Measurements from ENCODE around the gene TPR. TPM values are rescaled to one million over a fixed set of nuclear protein-coding genes. Genes with fewer than 3 reads are reported as not detected.
"Not testable (repeated sequence)": the region's sequence is repeated elsewhere in the genome, so short reads cannot be mapped to it uniquely, and the experiment has no call there.

The TPR gene
- total and polyA plus RNA-seq, 9 donors: 49.8 to 73.8 (median 57.9) TPM

GRCh38 chr1:186403632-186404031 lies 28.6 kb upstream of the TPR start:
- Histone ChIP-seq H3K27me3 (ENCODE audit: control insufficient read depth, insufficient read depth, low read length) (no peaks in the 10 kb centered on the region), H3K36me3 (ENCODE audit: control insufficient read depth, insufficient read depth, low read length) (peaks cover 17% of the 10 kb centered on the region), H3K4me1 (ENCODE audit: control insufficient read depth, insufficient read depth, low read length) (no peaks in the 10 kb centered on the region), H3K9me3 (replicated peaks; ENCODE audit: control insufficient read depth, low read depth, low read length) (no peaks in the 10 kb centered on the region), H3K4me3 (ENCODE audit: low read length) (no peak overlapping the region), H3K27ac (ENCODE audit: low read length) (no peak overlapping the region)
- no peak for DNase-seq

GRCh38 chr1:186401446-186401845 lies 26.4 kb upstream of the TPR start:
- not testable (repeated sequence) for DNase-seq; H3K27me3 ChIP-seq (ENCODE audit: control insufficient read depth, insufficient read depth, low read length); H3K4me3 ChIP-seq (ENCODE audit: low read length); H3K4me1 ChIP-seq (ENCODE audit: control insufficient read depth, insufficient read depth, low read length); H3K9me3 ChIP-seq (replicated peaks; ENCODE audit: control insufficient read depth, low read depth, low read length); H3K27ac ChIP-seq (ENCODE audit: low read length)
- peaks cover 17% of the 10 kb centered on the region for H3K36me3 ChIP-seq (ENCODE audit: control insufficient read depth, insufficient read depth, low read length)
- WGBS (ENCODE audit: insufficient coverage): 96% methylated on average over 2 of the region's 2 CpGs

DNA sequence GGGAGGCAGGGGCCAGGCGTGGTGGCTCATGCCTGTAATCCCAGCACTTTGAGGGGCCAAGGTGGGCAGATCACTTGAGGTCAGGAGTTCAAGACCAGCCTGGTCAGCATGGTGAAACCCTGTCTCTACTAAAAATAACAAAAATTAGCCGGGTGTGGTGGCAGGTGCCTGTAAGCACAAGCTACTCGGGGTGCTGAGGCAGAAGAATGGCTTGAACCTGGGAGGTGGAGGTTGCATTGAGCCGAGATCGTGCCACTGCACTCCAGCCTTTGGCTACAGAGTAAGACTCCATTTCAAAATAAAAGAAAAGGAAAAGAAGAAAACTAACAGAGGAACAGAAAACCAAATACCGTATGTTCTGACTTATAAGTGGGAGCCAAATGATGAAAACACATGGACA lies 17.7 kb upstream of the TPR start:
- WGBS (ENCODE audit: insufficient coverage): 100% methylated on average over 1 of the region's 6 CpGs
- H3K9me3 ChIP-seq (replicated peaks; ENCODE audit: control insufficient read depth, low read depth, low read length); H3K27me3 ChIP-seq (ENCODE audit: control insufficient read depth, insufficient read depth, low read length); H3K27ac ChIP-seq (ENCODE audit: low read length); H3K4me3 ChIP-seq (ENCODE audit: low read length); H3K4me1 ChIP-seq (ENCODE audit: control insufficient read depth, insufficient read depth, low read length); DNase-seq: not testable (repeated sequence)
- H3K36me3 ChIP-seq (ENCODE audit: control insufficient read depth, insufficient read depth, low read length): peaks cover 27% of the 10 kb centered on the region

- H3K27me3 ChIP-seq (ENCODE audit: control insufficient read depth, insufficient read depth, low read length): no peaks in the 10 kb centered on the region
- WGBS (ENCODE audit: insufficient coverage): no CpG with 5 or more reads among the region's 4 CpGs
- no peak overlapping the region for H3K4me3 ChIP-seq (ENCODE audit: low read length)
- H3K4me1 ChIP-seq (ENCODE audit: control insufficient read depth, insufficient read depth, low read length): no peaks in the 10 kb centered on the region
- H3K27ac ChIP-seq (ENCODE audit: low read length): no peak overlapping the region
- DNase-seq: no peak
- H3K36me3 ChIP-seq (ENCODE audit: control insufficient read depth, insufficient read depth, low read length): peaks cover 30% of the 10 kb centered on the region
- no peaks in the 10 kb centered on the region for H3K9me3 ChIP-seq (replicated peaks; ENCODE audit: control insufficient read depth, low read depth, low read length)
These were observed 16.8 kb upstream of the TPR start for GRCh38 chr1:186391841-186392240.

GRCh38 chr1:186390925-186391324 lies 15.9 kb upstream of the TPR start:
- WGBS (ENCODE audit: insufficient coverage): no CpG with 5 or more reads among the region's 1 CpG
- H3K9me3 ChIP-seq (replicated peaks; ENCODE audit: control insufficient read depth, low read depth, low read length): no peaks in the 10 kb centered on the region
- H3K4me3 ChIP-seq (ENCODE audit: low read length): no peak overlapping the region
- DNase-seq: no peak
- no peak overlapping the region for H3K27ac ChIP-seq (ENCODE audit: low read length)
- no peaks in the 10 kb centered on the region for H3K27me3 ChIP-seq (ENCODE audit: control insufficient read depth, insufficient read depth, low read length)
- H3K4me1 ChIP-seq (ENCODE audit: control insufficient read depth, insufficient read depth, low read length): no peaks in the 10 kb centered on the region
- peaks cover 26% of the 10 kb centered on the region for H3K36me3 ChIP-seq (ENCODE audit: control insufficient read depth, insufficient read depth, low read length)

GRCh38 chr1:186386725-186387383 lies 11.8 kb upstream of the TPR start:
- H3K27me3 ChIP-seq (ENCODE audit: control insufficient read depth, insufficient read depth, low read length): no peaks in the 10 kb centered on the region
- H3K4me1 ChIP-seq (ENCODE audit: control insufficient read depth, insufficient read depth, low read length): no peaks in the 10 kb centered on the region
- H3K27ac ChIP-seq (ENCODE audit: low read length): no peak overlapping the region
- H3K4me3 ChIP-seq (ENCODE audit: low read length): no peak overlapping the region
- peaks cover 28% of the 10 kb centered on the region for H3K36me3 ChIP-seq (ENCODE audit: control insufficient read depth, insufficient read depth, low read length)
- WGBS (ENCODE audit: insufficient coverage): no CpG with 5 or more reads among the region's 3 CpGs
- no peak for DNase-seq
- no peaks in the 10 kb centered on the region for H3K9me3 ChIP-seq (replicated peaks; ENCODE audit: control insufficient read depth, low read depth, low read length)

- Histone ChIP-seq H3K4me1 (ENCODE audit: control insufficient read depth, insufficient read depth, low read length) (peaks cover 3% of the 10 kb centered on the region), H3K4me3 (ENCODE audit: low read length) (peak overlapping the region; percentile 89), H3K27ac (ENCODE audit: low read length) (peak overlapping the region; percentile 99), H3K9me3 (replicated peaks; ENCODE audit: control insufficient read depth, low read depth, low read length) (no peaks in the 10 kb centered on the region), H3K36me3 (ENCODE audit: control insufficient read depth, insufficient read depth, low read length) (peaks cover 8% of the 10 kb centered on the region), H3K27me3 (ENCODE audit: control insufficient read depth, insufficient read depth, low read length) (no peaks in the 10 kb centered on the region)
- DNase-seq: no peak
- WGBS (ENCODE audit: insufficient coverage): 2% methylated on average over 8 of the region's 12 CpGs
These were observed 871 bp upstream of the TPR start for GRCh38 chr1:186375929-186376319.

DNA sequence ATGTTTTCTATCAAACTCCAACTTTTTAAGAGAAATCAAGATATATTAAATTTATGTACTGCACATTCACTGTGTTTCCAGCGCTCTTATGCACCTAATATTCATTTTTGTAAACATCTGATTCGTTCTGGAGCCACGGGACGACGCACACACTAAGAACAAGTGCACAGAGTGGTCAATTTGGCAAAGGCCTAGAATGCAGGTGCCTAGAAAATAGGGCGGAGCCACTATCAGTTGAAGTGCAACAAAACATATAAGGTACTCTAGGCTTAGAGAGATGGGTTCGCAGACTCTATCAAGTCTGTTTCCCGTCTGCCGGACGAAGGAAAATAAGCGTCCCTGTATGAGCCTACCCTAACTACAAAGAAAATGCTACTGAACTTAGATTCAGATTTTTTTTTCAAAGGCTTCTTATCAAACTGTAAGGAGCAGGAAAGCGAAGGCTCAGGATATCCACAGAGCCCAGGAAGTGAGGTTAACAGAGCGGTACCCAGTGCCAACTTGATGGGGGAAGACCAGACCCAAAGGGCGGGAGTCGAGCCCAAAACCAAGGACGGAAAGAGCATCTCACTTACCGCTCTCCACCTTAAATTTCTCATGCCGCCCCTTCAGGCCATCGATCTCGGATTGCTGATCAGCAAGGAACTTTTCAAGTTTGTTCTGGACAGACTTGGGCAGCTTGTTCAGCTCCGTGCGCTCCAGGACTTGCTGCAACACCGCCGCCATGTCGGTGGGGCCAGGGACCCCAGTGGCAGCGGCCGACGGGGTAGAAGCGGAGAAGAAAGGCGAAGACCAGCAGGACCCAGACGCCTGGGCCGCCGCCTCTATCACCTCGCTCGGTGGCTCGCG lies 526 bp downstream of the TPR start:
- no peak for DNase-seq
- H3K4me3 ChIP-seq (ENCODE audit: low read length): peak overlapping the region; percentile 89
- H3K27ac ChIP-seq (ENCODE audit: low read length): peak overlapping the region; percentile 99
- WGBS (ENCODE audit: insufficient coverage): under 1% methylated on average over 30 of the region's 37 CpGs
- H3K4me1 ChIP-seq (ENCODE audit: control insufficient read depth, insufficient read depth, low read length): peaks cover 3% of the 10 kb centered on the region
- H3K36me3 ChIP-seq (ENCODE audit: control insufficient read depth, insufficient read depth, low read length): peaks cover 8% of the 10 kb centered on the region
- no peaks in the 10 kb centered on the region for H3K27me3 ChIP-seq (ENCODE audit: control insufficient read depth, insufficient read depth, low read length)
- H3K9me3 ChIP-seq (replicated peaks; ENCODE audit: control insufficient read depth, low read depth, low read length): no peaks in the 10 kb centered on the region

DNA sequence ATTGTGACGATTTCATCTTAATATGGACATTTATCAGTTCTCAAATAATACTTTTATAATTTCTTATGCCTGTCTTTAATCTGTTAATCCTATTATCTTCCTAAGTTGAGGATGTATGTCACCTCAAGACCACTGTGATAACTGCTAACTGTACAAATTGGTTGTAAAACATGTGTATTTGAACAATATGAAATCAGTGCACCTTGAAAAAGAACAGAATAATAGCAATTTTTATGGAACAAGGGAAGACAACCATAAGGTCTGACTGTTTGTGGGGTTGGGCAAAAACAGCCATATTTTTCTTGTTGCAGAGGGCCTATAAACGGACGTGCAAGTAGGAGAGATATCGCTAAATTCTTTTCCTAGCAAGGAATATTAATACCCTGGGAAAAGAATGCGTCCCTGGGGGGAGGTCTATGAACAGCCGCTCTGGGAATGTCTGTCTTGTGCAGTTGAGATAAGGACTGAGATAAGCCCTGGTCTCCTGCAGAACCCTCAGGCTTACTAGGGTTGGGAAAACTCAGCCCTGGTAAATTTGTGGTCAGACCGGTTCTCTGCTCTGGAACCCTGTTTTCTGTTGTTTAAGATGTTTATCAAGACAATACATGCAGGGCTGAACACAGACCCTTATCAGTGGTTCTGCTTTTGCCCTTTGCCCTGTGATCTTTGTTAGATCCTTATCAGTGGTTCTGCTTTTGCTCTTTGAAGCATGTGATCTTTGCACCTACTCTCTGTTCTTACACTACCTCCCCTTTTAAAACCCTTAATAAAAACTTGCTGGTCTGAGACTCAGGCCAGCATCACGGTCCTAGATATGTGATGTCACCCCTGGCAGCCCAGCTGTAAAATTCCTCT lies 27.0 kb downstream of the TPR start:
- not testable (repeated sequence) for H3K4me3 ChIP-seq (ENCODE audit: low read length); DNase-seq; H3K9me3 ChIP-seq (replicated peaks; ENCODE audit: control insufficient read depth, low read depth, low read length); H3K27me3 ChIP-seq (ENCODE audit: control insufficient read depth, insufficient read depth, low read length); H3K4me1 ChIP-seq (ENCODE audit: control insufficient read depth, insufficient read depth, low read length); H3K27ac ChIP-seq (ENCODE audit: low read length)
- 80% methylated on average over 3 of the region's 8 CpGs for WGBS (ENCODE audit: insufficient coverage)
- peaks cover 23% of the 10 kb centered on the region for H3K36me3 ChIP-seq (ENCODE audit: control insufficient read depth, insufficient read depth, low read length)

- whole genome bisulfite sequencing (ENCODE audit: insufficient coverage): 74% methylated on average over 3 of the region's 5 CpGs
- Histone ChIP-seq H3K4me3 (ENCODE audit: low read length) (no peak overlapping the region), H3K4me1 (ENCODE audit: control insufficient read depth, insufficient read depth, low read length) (no peaks in the 10 kb centered on the region), H3K36me3 (ENCODE audit: control insufficient read depth, insufficient read depth, low read length) (peaks cover 33% of the 10 kb centered on the region), H3K27me3 (ENCODE audit: control insufficient read depth, insufficient read depth, low read length) (no peaks in the 10 kb centered on the region), H3K9me3 (replicated peaks; ENCODE audit: control insufficient read depth, low read depth, low read length) (no peaks in the 10 kb centered on the region), H3K27ac (ENCODE audit: low read length) (no peak overlapping the region)
- DNase-seq: no peak
These were observed 34.3 kb downstream of the TPR start for GRCh38 chr1:186340772-186341171.
